Parathyroid adenoma (tissue), 2 donors: ENCODE data around the gene AREG.

Source experiments
- H2AFZ ChIP-seq: fragments of 300-600 bp; sonication (generic); one replicate; pipeline ENCODE4 v1.7.0; 2017; ENCODE audit warnings: antibody characterized with exemption, mild to moderate bottlenecking
- H3K27ac ChIP-seq: fragments of 300-600 bp; sonication (generic); one replicate; pipeline ENCODE4 v1.7.0; 2017
- H3K27me3 ChIP-seq: fragments of 300-600 bp; sonication (generic); one replicate; pipeline ENCODE4 v1.7.0; 2017; ENCODE audit warnings: low read length; ENCODE audit not compliant: control insufficient read depth, insufficient read depth
- H3K36me3 ChIP-seq: fragments of 300-600 bp; sonication (generic); one replicate; pipeline ENCODE4 v1.7.0; 2017; ENCODE audit warnings: low read length; ENCODE audit not compliant: control insufficient read depth, insufficient read depth
- H3K4me1 ChIP-seq: fragments of 300-600 bp; sonication (generic); one replicate; pipeline ENCODE4 v1.7.0; 2017; ENCODE audit warnings: control low read depth
- H3K4me2 ChIP-seq: fragments of 300-600 bp; sonication (generic); one replicate; pipeline ENCODE4 v1.7.0; 2017; ENCODE audit warnings: low read length
- H3K4me3 ChIP-seq: fragments of 300-600 bp; sonication (generic); one replicate; pipeline ENCODE4 v1.7.0; 2017; ENCODE audit warnings: low read depth, low read length
- H3K79me2 ChIP-seq: fragments of 300-600 bp; sonication (generic); one replicate; pipeline ENCODE4 v1.7.0; 2017; ENCODE audit warnings: control low read depth
- H3K9ac ChIP-seq: fragments of 300-600 bp; sonication (generic); one replicate; pipeline ENCODE4 v1.7.0; 2017; ENCODE audit warnings: mild to moderate bottlenecking
- H3K9me3 ChIP-seq: fragments of 300-600 bp; sonication (generic); one replicate; pipeline ENCODE4 v1.7.0; 2017; ENCODE audit warnings: low read length; ENCODE audit not compliant: control insufficient read depth
- TF ChIP-seq, protein P1 (sequence below): fragments of 300-600 bp; sonication (generic); IDR thresholded peaks from one replicate; pipeline ENCODE4 v1.7.0; 2017; ENCODE audit warnings: antibody characterized with exemption, mild to moderate bottlenecking
- donor health status: primary hyperparathyroidism.

Gene AREG

DNA sequence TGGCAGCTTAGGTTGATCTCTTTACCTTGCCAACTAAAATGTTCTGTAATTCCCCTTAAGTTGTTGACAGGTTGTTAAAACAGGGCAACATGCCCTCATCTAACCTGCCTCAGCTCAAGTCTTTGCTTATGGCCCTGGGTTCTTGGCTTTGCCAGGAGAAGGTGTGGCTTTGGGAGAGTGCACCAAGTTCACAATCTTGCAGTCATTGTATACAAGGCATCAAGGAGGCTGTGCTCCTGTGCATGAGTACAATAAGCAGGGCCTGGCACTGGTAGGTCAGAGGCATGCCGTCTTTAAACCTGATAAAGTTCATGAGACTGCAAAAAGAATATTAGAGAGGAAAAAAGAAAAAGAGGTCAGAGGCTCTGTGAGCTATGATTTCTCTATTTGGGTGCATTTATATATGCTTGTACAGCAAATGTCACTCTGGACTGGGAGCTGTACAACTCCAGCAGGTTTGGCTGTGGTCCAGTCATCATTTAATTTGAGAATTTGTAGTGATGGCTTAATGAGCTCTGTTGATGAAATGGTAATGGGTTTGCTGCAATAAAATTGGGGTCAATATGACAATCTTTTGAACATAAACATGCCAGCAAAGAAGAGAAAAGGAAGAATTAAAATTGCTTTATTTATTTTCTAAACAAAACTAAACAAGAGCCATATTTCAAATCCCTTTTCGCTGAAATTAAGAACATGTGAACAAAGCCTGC lies 30.3 kb downstream of the AREG start:
- H3K4me2 ChIP-seq = no peak overlapping the region
- H3K27me3 ChIP-seq = no peaks in the 10 kb centered on the region
- no peak overlapping the region for H2AFZ ChIP-seq
- H3K4me1 ChIP-seq = no peaks in the 10 kb centered on the region
- no peak overlapping the region for H3K27ac ChIP-seq
- no peaks in the 10 kb centered on the region for H3K9me3 ChIP-seq
- H3K79me2 ChIP-seq = no peaks in the 10 kb centered on the region
- H3K9ac ChIP-seq = no peak overlapping the region
- TF ChIP-seq, protein P1, sequence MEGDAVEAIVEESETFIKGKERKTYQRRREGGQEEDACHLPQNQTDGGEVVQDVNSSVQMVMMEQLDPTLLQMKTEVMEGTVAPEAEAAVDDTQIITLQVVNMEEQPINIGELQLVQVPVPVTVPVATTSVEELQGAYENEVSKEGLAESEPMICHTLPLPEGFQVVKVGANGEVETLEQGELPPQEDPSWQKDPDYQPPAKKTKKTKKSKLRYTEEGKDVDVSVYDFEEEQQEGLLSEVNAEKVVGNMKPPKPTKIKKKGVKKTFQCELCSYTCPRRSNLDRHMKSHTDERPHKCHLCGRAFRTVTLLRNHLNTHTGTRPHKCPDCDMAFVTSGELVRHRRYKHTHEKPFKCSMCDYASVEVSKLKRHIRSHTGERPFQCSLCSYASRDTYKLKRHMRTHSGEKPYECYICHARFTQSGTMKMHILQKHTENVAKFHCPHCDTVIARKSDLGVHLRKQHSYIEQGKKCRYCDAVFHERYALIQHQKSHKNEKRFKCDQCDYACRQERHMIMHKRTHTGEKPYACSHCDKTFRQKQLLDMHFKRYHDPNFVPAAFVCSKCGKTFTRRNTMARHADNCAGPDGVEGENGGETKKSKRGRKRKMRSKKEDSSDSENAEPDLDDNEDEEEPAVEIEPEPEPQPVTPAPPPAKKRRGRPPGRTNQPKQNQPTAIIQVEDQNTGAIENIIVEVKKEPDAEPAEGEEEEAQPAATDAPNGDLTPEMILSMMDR = no peak
- no peak overlapping the region for H3K4me3 ChIP-seq
- no peaks in the 10 kb centered on the region for H3K36me3 ChIP-seq

DNA sequence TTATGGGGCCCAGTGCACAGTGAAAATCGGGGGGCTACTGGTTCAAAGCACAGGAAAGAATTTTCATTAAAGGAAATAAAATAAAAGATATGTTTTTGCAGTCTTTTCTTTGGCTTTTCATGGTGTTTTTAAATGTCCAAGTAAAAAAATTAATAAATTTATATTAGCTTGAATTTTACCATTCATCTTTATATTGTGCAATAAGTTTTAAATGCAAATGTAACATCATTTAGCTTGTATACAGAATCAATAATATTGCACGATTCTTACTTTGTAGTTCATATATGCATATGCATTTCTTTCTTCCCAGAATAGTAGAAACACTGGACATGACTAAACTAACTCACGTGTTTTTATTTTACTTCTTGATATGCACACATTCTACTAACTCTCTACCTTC lies 31.0 kb downstream of the AREG start:
- H3K79me2 ChIP-seq = no peaks in the 10 kb centered on the region
- TF ChIP-seq, protein P1 = no peak
- H3K27ac ChIP-seq = no peak overlapping the region
- H3K9ac ChIP-seq = no peak overlapping the region
- H3K4me1 ChIP-seq = no peaks in the 10 kb centered on the region
- H3K36me3 ChIP-seq = no peaks in the 10 kb centered on the region
- no peaks in the 10 kb centered on the region for H3K27me3 ChIP-seq
- no peak overlapping the region for H3K4me2 ChIP-seq
- H3K9me3 ChIP-seq = no peaks in the 10 kb centered on the region
- H2AFZ ChIP-seq = no peak overlapping the region
- H3K4me3 ChIP-seq = no peak overlapping the region

GRCh38 chr4:74479009-74479408 lies 34.1 kb downstream of the AREG start:
- Histone ChIP-seq H3K27ac (no peak overlapping the region), H3K4me3 (no peak overlapping the region), H3K79me2 (no peaks in the 10 kb centered on the region), H3K36me3 (no peaks in the 10 kb centered on the region), H3K9me3 (no peaks in the 10 kb centered on the region), H3K4me2 (no peak overlapping the region), H3K9ac (no peak overlapping the region), H3K4me1 (no peaks in the 10 kb centered on the region), H2AFZ (no peak overlapping the region), H3K27me3 (no peaks in the 10 kb centered on the region)
- TF ChIP-seq, protein P1 = no peak

- no peak overlapping the region for H3K4me3 ChIP-seq
- H3K79me2 ChIP-seq = no peaks in the 10 kb centered on the region
- no peak overlapping the region for H3K4me2 ChIP-seq
- no peaks in the 10 kb centered on the region for H3K27me3 ChIP-seq
- TF ChIP-seq, protein P1 = no peak
- no peak overlapping the region for H2AFZ ChIP-seq
- H3K9ac ChIP-seq = no peak overlapping the region
- H3K27ac ChIP-seq = no peak overlapping the region
- no peaks in the 10 kb centered on the region for H3K4me1 ChIP-seq
- H3K36me3 ChIP-seq = no peaks in the 10 kb centered on the region
- H3K9me3 ChIP-seq = no peaks in the 10 kb centered on the region
Measured at GRCh38 chr4:74480267-74480666, 35.3 kb downstream of the AREG start.
